B cell (primary cell): ENCODE data around the gene GDF7. TPM values are rescaled to one million over a fixed set of nuclear protein-coding genes. Genes with fewer than 3 reads are reported as not detected.

Experiments
- ATAC-seq: fragments of 200-7000 bp; cut with Tn5 transposase; one replicate; pipeline ENCODE4 v1.10.0; 2021; ENCODE audit warnings: low read depth, mild to moderate bottlenecking, moderate number of reproducible peaks, moderate library complexity
- CTCF ChIA-PET: fragments of 350-600 bp; sonication (Branson Sonifier 250); formaldehyde crosslinking; loops from one replicate; lab custom pipeline; 2021; ENCODE audit warnings: antibody characterized with exemption, inconsistent platforms; lab: Charles Lee
- POLR2A ChIA-PET: fragments of 350-600 bp; sonication (Branson Sonifier 250); formaldehyde crosslinking; loops from one replicate; lab custom pipeline; 2021; ENCODE audit warnings: antibody characterized with exemption; lab: Charles Lee
- DNase-seq: peaks from one replicate; pipeline ENCODE4 v3.0.0; 2013
- H2AFZ ChIP-seq: 2 replicates; pipeline ENCODE4 v1.6.1; 2012; ENCODE audit warnings: mild to moderate bottlenecking, low read depth, low read length; ENCODE audit not compliant: insufficient read depth, poor library complexity, severe bottlenecking
- H3K27ac ChIP-seq, 2 donors: 1 replicate in 1 of 2; 2 replicates in 1 of 2; pipeline ENCODE4 v1.5.1; 2012 to 2013; ENCODE audit warnings: low read length in 2 of 2, mild to moderate bottlenecking in 2 of 2, moderate library complexity in 1 of 2
- H3K27me3 ChIP-seq, 4 experiments: fragments of 200-600 bp in 1 of 4; sonication (generic) in 1 of 4; replicated peaks in 1 of 4; 1 replicate in 2 of 4; 2 replicates in 2 of 4; pipeline versions ENCODE4 v1.6.1 to v1.7.0; 2013 to 2016; ENCODE audit warnings: low read length in 3 of 4, mild to moderate bottlenecking in 2 of 4, mixed read lengths in 1 of 4, moderate library complexity in 1 of 4; ENCODE audit not compliant: insufficient read depth in 4 of 4, control insufficient read depth in 3 of 4; ENCODE audit errors: control extremely low read depth in 1 of 4
- H3K36me3 ChIP-seq, 2 experiments: replicated peaks in 1 of 2; 1 replicate in 1 of 2; 2 replicates in 1 of 2; pipeline versions ENCODE4 v1.6.1 to v1.7.1; 2013; ENCODE audit warnings: low read length in 1 of 2; ENCODE audit not compliant: insufficient read depth in 2 of 2, control insufficient read depth in 1 of 2; ENCODE audit errors: control extremely low read depth in 1 of 2, extremely low read depth in 1 of 2
- H3K4me1 ChIP-seq, 2 donors: fragments of 200-600 bp in 1 of 2; sonication (generic) in 1 of 2; 1 replicate in 1 of 2; 2 replicates in 1 of 2; pipeline versions ENCODE4 v1.5.1 to v1.6.1; 2013 to 2017; ENCODE audit warnings: low read length in 2 of 2; ENCODE audit not compliant: control insufficient read depth in 2 of 2, insufficient read depth in 2 of 2
- H3K4me2 ChIP-seq: replicated peaks from 2 replicates; pipeline ENCODE3; 2012; ENCODE audit warnings: mild to moderate bottlenecking, low read depth, low read length; ENCODE audit not compliant: poor library complexity, severe bottlenecking
- H3K4me3 ChIP-seq, 5 experiments: fragments of 200-600 bp in 1 of 5; sonication (generic) in 1 of 5; 1 replicate in 3 of 5; 2 replicates in 2 of 5; pipeline versions ENCODE4 v1.5.1 to v1.7.0; 2011 to 2016; ENCODE audit warnings: low read length in 4 of 5, mild to moderate bottlenecking in 4 of 5, low read depth in 2 of 5, control low read depth in 1 of 5, moderate library complexity in 1 of 5; ENCODE audit not compliant: insufficient read depth in 1 of 5; ENCODE audit errors: control extremely low read depth in 1 of 5, extremely low read depth in 1 of 5
- H3K79me2 ChIP-seq: fragments of 200-600 bp; sonication (generic); one replicate; pipeline ENCODE4 v1.6.0; 2016; ENCODE audit warnings: low read length; ENCODE audit not compliant: control insufficient read depth, insufficient read depth
- H3K9ac ChIP-seq: fragments of 200-600 bp; sonication (generic); 2 replicates; pipeline ENCODE4 v1.6.1; 2017; ENCODE audit warnings: mild to moderate bottlenecking, low read length, moderate library complexity
- H3K9me3 ChIP-seq, 3 donors: one replicate each; pipeline versions ENCODE4 v1.6.1 to v1.7.1; 2013; ENCODE audit warnings: low read length in 2 of 3; ENCODE audit not compliant: control insufficient read depth in 2 of 3, insufficient read depth in 1 of 3; ENCODE audit errors: control extremely low read depth in 1 of 3
- H4K20me1 ChIP-seq: 2 replicates; pipeline ENCODE4 v1.6.0; 2012; ENCODE audit warnings: mild to moderate bottlenecking, low read length; ENCODE audit not compliant: insufficient read depth, control insufficient read depth, poor library complexity, severe bottlenecking
- H3K27ac Mint-ChIP-seq: one replicate; pipeline ENCODE4 v1.8.0; 2021; ENCODE audit warnings: mixed read lengths
- H3K27me3 Mint-ChIP-seq: one replicate; pipeline ENCODE4 v1.8.0; 2021; ENCODE audit warnings: mixed read lengths
- H3K4me1 Mint-ChIP-seq: one replicate; pipeline ENCODE4 v1.8.0; 2021; ENCODE audit warnings: mixed read lengths
- H3K4me3 Mint-ChIP-seq: one replicate; pipeline ENCODE4 v1.8.0; 2021; ENCODE audit warnings: mixed read lengths
- H3K9me3 Mint-ChIP-seq: one replicate; pipeline ENCODE4 v1.8.0; 2022; ENCODE audit warnings: mixed read lengths; ENCODE audit not compliant: insufficient read depth
- CTCF ChIP-seq: fragments of 200-600 bp; IDR thresholded peaks from one replicate; pipeline ENCODE4 v1.8.0; 2022; ENCODE audit warnings: antibody characterized with exemption, mild to moderate bottlenecking
- EZH2 ChIP-seq: IDR thresholded peaks from 2 replicates; pipeline ENCODE4 v1.6.1; 2012; ENCODE audit warnings: borderline replicate concordance, low read depth, mild to moderate bottlenecking, moderate library complexity, low read length; ENCODE audit not compliant: insufficient read depth, poor library complexity, severe bottlenecking
- WGBS: methylation state at CpG from one replicate; pipeline ENCODE4 v1.1.5; 2013; ENCODE audit warnings: missing lambda C conversion rate; ENCODE audit not compliant: insufficient coverage; 5-methylcytosine and 5-hydroxymethylcytosine counted together
- intact Hi-C: fragments of 100-400 bp; cut with micrococcal nuclease; formaldehyde crosslinking; loops from one replicate; pipeline ENCODE4 v1.10.0; 2022
- polyA plus RNA-seq: library from polyadenylated mRNA; depleted of rRNA; stranded (reverse); fragments of >200 nt; gene quantifications from 2 replicates; pipeline ENCODE4 v1.2.3, GENCODE V29; 2012
- total RNA-seq, 2 donors: library from RNA; stranded (reverse); fragments of 120-200 nt in 1 of 2; gene quantifications; 1 replicate in 1 of 2; 2 replicates in 1 of 2; pipeline versions ENCODE4 v1.2.3 to v1.2.4, GENCODE V29; 2013 to 2022

The GDF7 gene
- total and polyA plus RNA-seq, 2 donors (not counting 1 experiment from before 2014, with no cell fraction given) = 7.0 to 15.3 TPM

- no peak for DNase-seq
- Histone ChIP-seq H2AFZ (no peak overlapping the region), H3K27me3 (peaks cover 0 to 49% (median 7%) of the 10 kb centered on the region in 4 experiments), H3K4me2 (no peak overlapping the region), H3K4me1 (peaks cover 5 to 22% of the 10 kb centered on the region in 2 donors), H3K36me3 (no peaks in the 10 kb centered on the region), H3K79me2 (no peaks in the 10 kb centered on the region), H4K20me1 (no peaks in the 10 kb centered on the region), H3K27ac (no peak overlapping the region), H3K9ac (no peak overlapping the region), H3K4me3 (no peak overlapping the region), H3K9me3 (peaks cover 0 to 4% (median 0%) of the 10 kb centered on the region in 3 donors)
- POLR2A ChIA-PET = interaction anchor here (0.9 to 1.2 kb wide), 2 partner anchors 10 to 302 kb away, joined by 3 to 5 read pairs; partner anchors contain the start of gene HS1BP3
- 63% methylated on average over 7 of the region's 8 CpGs for WGBS
- no peak for ATAC-seq
- Mint-ChIP-seq H3K27me3 (peaks cover 26% of the 10 kb centered on the region), H3K9me3 (no peaks in the 10 kb centered on the region), H3K4me1 (peaks cover 18% of the 10 kb centered on the region), H3K4me3 (no peak overlapping the region), H3K27ac (no peak overlapping the region)
- CTCF ChIA-PET = interaction anchor here (0.6 to 8.9 kb wide), 43 partner anchors 9 to 656 kb away, joined by 3 to 331 read pairs (median 5); partner anchors contain the start of genes HS1BP3, LDAH and RHOB
- TF ChIP-seq CTCF (no peak), EZH2 (no peak)
- intact Hi-C loops = loop anchor here (1.0 to 2.0 kb wide), 3 partner anchors 9 to 94 kb away; partner anchors contain the start of gene HS1BP3
These were observed 6.2 kb upstream of the GDF7 start for GRCh38 chr2:20660506-20661420.
